PC-3 (cell line): ENCODE data around the gene CHD5.

ENCODE experiments used
- EZH2phosphoT487 ChIP-seq: fragments of 300-600 bp; sonication (generic); IDR thresholded peaks from 2 replicates; pipeline ENCODE4 v1.6.1; 2018; ENCODE audit warnings: mild to moderate bottlenecking, antibody characterized with exemption, low read length, borderline replicate concordance
- TF ChIP-seq, protein P1 (sequence below): fragments of 300-600 bp; sonication (generic); conservative IDR thresholded peaks from 2 replicates; pipeline ENCODE4 v1.5.1; 2017; ENCODE audit warnings: antibody characterized with exemption, low read depth, mild to moderate bottlenecking, low read length

DNA sequence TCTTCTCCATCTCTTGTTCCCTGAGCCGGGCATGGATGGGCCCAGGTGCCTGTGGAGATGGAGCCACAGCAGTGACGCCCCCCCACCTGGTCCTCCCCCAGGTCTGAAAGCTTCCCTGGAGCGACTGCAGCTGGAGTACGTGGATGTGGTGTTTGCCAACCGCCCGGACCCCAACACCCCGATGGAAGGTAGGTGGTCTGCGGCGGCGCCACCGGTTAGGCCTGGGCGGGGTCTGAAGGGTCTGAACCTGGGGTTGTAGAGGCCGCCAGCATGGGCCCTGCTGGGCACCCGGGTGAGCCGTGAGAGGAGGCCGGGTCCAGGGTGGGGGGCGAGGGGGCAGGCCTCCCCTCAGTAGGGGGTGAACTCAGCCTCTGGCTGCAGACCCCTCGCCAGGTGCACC lies 89.8 kb downstream of the CHD5 start:
- TF ChIP-seq, protein P1, sequence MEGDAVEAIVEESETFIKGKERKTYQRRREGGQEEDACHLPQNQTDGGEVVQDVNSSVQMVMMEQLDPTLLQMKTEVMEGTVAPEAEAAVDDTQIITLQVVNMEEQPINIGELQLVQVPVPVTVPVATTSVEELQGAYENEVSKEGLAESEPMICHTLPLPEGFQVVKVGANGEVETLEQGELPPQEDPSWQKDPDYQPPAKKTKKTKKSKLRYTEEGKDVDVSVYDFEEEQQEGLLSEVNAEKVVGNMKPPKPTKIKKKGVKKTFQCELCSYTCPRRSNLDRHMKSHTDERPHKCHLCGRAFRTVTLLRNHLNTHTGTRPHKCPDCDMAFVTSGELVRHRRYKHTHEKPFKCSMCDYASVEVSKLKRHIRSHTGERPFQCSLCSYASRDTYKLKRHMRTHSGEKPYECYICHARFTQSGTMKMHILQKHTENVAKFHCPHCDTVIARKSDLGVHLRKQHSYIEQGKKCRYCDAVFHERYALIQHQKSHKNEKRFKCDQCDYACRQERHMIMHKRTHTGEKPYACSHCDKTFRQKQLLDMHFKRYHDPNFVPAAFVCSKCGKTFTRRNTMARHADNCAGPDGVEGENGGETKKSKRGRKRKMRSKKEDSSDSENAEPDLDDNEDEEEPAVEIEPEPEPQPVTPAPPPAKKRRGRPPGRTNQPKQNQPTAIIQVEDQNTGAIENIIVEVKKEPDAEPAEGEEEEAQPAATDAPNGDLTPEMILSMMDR: no peak
- TF ChIP-seq EZH2phosphoT487: no peak
